GM18499 (cell line): ENCODE data around the gene SFT2D3.

Source experiments
- ATAC-seq: cut with Tn5 transposase; IDR thresholded peaks from one replicate; pipeline ENCODE4 v1.9.1; 2021; ENCODE audit warnings: moderate number of reproducible peaks; ENCODE audit not compliant: insufficient read depth, unreplicated experiment

Gene SFT2D3

DNA sequence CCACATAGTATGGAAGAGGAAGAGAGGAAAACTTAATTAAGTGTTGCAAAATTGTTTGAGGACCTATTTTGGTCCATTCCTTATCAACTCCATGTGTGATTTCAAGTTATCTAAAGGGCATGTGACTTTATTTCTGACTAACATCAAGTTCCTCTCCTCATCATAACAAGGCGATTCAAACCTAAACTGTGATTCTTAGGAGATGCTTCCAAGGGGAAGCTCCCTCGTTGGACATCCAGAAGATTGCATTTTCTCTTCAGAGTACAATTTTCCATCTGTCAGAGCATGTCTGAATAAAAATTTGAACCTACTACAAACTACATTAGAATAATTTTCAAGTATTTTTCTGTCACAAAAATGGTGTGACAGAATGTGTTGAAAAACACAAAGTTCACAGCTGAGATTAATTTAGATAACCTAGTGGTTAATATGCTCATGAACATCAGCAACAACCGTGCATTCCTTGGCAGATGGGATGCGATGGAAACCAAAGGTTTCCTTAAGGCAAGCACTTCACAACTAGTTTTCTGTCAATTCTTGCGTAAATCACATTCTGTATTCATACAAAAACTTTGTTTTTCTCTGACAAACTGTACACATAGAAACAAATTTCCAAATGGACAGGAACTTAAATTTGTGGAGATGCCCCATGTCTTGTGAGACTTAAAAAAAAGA lies 4.2 kb downstream of the SFT2D3 start:
- no peak for ATAC-seq

DNA sequence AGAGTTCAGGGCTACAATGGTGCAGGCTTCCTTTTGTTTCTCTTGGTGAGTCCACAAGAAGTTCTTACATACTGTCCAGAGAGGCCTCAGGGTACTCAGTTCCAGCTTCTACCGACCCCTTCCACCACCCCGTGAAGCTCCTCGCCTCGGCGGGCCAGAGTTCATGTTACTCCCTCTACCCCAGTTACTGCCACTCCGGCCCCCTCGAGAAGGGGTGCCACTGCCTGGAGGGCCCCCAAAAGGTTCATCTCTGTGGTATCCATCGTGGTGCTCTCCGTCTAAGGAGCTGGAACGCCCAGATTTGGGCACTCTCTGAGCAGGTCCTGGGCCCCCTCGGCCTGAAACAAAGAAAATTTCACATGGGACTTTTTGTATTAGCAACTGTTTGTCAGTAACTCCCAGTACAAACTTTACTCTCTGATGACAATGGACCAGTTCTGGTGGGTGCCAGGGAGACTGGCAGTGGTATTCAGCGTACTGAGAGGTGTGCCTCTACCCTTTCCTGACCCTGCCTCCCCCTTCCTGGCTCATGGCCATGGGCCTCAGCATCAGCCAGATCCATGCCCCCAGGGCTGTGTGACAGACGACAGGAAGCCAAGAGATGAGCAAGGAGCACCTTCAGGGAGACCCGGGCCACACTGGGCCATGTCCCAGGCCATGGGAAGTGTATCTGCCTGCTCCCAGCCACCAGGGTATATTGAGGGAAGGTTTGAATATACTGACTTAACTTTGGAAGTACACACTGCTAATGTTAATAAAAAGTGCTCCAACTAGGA lies 5.1 kb downstream of the SFT2D3 start:
- no peak for ATAC-seq

DNA sequence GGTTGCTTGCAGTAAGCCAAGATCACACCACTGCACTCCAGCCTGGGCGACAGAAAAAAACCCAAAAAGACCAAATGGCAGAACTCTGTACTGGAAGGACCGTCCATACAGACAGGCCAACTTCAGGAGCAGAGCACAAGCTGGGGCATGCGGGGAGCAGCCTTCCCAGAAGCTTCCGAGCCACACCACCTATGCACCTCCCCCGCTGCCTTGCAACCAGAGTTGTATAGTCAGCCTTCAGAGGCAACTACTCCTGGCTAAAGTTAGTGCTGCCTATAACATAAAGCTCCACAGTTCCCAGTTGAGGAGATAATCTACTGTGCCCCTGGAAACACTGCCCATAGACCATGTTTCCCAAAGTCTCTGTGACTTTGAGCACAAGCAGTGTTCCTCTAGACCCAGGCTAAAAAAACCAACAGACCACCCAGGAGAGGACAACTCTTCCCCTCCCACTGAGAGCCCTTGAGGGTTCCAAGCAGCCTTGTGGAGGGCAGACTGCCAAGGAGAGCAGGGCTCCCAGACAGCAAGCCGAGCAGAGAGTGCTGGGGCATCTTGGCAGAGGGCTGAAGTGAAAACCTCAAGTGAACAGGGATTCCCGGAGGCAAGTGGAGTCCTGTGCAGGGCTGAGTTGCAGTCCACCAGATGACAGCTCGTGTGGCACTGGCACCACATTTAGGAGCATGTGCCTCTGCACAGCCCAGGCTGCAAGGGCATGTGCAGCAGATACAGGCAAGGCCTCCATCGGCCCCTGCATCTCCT lies 6.8 kb downstream of the SFT2D3 start:
- no peak for ATAC-seq

DNA sequence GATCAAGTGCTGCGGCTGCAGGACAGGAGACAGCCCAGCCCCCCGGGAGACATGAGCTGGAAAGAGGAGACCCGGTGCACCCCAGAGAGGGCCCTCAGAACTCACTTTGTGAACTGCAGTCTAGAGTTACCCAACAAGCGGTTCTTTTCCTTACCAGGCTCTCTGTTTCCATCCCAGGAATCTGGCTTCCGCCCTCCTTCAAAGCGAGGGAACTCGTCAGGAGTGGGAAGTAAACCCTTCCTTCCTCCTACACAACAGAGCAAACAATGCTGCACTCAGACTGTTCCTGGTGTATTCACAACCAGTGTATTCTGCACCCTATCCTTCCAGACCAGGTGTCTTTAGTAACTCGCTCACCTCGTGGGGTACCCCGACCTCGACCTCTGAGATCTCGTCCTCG lies 8.0 kb downstream of the SFT2D3 start:
- no peak for ATAC-seq

- ATAC-seq: no peak
Observed at GRCh38 chr2:127712999-127713398, 11.7 kb downstream of the SFT2D3 start.

DNA sequence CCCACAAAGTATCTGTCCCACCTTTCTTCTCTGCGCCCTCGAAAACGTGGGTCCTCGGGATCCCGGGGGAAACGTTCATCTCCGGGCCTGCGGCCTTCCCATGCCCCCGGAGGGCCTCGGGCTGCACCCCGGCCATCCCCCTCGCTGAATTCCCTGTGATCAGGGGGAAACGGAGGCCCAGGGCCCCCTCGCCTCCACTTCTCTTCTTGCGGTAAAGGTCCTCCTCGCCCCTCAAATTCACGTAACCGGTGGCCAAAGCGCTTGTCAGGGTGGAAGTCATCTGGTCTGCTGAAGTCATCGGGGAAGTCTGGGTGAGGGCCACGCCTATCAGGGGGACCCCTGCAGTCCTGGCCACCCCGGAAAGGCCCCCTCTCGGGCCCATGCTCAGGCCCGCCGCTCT lies 12.3 kb downstream of the SFT2D3 start:
- no peak for ATAC-seq

DNA sequence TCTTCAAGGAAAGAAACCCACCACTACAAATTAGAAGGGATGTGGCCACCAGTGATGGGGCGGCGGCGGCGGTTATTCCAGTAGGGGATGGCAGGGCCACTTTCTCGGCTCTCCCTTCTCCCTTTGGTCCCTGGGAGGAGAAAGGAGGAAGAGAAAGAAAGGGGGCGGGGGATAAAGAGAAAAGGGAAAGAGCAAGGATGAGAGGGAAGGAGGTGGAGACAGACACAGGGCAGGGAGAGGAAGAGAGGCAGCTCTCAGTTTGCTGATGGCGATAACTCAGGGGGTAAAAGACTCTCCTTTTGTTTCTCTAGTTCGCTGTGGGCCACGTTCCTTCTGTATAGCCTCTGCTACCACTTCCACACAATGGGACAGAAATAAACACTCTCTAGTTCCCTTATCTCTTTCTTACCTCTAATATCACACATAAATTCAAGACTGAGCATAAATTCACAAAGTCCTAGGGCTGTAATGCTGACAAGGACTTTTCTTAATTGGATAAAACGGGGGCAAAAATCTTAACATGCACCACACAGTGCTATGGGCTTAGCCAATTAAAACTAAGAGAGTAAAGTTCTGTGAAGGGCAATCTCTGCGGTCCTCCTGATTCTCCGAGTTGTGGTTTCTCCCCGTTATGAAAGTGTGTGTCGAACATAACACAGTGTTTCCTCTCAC lies 14.6 kb downstream of the SFT2D3 start:
- ATAC-seq: no peak

DNA sequence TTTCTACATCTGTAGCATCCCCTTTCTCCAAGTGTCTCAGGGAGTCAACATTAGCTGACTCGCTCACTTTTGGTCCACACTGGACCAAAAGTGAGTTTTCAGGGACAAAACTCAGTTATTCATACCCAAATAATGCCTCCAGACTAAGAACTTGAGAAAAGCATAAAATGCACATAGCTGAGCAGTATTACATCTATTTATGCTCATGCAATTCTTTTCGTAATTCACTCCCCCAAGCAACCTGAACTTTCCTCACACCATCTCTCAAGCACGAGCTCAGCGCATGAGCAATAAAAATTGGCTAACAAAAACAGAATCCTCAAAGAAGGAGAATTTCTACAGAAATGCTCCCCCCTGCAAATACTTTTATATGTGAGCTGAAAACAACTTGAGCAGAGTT lies 17.0 kb downstream of the SFT2D3 start:
- no peak for ATAC-seq

DNA sequence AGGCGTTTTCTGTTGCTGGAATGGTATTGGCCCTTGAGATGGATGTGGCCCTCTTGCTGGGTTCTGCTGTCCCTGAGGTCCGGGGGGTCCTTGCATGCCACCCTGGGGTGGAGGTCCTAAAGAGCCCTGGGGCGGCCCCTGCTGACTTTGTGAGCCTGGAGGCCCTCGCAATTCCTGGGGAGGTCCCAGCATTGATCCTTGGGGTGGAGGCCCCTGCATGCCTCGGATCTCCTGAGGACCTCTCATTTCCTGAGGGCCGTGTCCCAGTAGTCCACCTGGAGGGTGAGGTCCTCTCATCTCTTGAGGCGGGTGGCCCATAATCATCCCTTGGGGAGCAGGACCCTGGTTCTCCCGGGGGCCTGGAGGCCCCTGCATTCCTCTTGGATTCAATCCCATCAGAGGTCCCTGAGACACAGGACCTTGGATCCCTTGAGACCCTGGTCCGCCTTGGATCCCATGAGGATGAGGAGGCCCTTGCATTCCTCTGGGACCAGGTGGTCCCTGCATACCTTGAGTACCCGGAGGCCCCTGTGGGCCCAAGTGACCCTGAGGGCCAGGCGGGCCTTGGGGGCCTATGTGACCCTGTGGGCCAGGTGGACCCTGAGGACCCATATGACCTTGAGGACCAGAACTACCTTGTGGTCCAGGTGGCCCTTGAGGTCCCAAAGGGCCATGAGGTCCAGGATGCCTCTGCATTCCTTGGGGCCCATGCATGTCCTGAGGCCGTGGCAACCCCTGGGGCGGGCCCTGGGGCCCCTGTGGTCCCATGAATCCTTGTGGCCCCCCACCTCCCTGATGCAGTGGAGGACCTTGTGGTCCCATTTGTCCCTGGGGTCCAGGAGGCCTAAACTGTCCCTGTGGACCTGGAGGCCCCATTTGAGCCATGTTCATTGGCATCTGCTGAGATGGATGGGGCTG lies 18.3 kb downstream of the SFT2D3 start:
- no peak for ATAC-seq

DNA sequence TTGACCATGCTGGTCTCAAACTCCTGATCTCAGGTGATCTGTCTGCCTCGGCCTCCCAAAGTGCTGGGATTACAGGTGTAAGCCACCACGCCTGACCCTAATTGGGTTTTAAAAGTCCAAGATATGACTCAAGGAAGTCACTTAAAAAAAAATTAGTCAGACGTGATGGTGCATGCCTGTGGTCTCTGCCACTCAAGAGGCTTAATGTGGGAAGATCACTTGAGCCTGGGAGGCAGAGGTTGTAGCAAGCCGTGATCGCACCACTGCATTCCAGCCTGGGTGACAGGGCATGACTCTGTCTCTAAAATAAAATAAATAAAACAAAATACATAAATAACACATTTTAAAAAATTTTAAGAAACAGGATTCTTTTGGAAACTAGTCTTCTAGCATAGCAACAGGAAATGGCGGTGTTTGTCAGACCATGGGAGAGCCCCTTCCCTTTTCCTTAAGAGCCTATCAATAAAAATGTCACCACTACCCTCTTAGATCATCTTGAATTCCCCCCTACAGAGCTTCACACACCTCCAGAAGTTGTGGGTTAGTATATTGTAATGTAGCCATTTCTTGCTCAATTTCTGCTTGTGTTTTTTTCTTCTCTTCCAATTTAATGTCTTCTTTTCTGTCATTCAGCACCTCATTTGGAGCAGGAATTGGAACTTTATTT lies 20.1 kb downstream of the SFT2D3 start:
- ATAC-seq: no peak

GRCh38 chr2:127721978-127722355 lies 20.7 kb downstream of the SFT2D3 start:
- no peak for ATAC-seq

- ATAC-seq: no peak
Observed at GRCh38 chr2:127722807-127723206, 21.5 kb downstream of the SFT2D3 start.

DNA sequence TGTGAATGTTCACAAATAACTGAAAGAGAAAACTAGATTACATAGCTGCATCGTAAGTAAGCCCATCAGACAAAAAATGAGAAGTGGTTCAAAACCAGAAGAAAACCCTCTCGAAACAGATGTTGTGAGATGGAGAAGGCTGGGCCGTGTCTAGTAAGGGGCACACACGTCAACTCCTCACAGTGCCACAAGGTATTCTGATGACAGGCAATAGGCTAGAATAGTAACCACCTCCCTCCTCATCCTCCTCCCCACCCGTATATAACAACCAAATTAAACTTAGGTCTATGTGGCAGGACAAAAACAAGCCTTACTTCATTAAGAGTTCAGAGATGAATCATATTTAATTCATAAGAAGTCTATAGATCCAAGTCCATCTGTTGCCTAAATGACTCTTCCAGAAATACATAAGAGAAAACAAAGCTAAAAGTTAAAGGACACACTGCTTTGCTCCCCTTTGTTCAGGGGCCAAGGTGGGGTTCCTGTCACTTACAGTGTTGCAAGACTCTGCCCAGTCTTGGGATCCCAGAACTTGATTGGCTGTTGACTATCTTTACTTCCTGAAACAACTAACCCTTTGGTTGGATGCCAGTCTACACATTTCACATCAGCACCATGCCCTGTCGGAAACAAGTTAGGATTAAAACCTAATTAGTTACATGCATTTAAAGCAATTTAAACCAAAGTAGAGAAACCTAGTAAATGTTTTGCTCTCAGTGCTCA lies 25.0 kb downstream of the SFT2D3 start:
- no peak for ATAC-seq

- no peak for ATAC-seq
Observed at GRCh38 chr2:127733113-127733815, 32.0 kb downstream of the SFT2D3 start.

GRCh38 chr2:127733816-127734537 lies 32.7 kb downstream of the SFT2D3 start:
- no peak for ATAC-seq

GRCh38 chr2:127735044-127735443 lies 33.7 kb downstream of the SFT2D3 start:
- no peak for ATAC-seq
